ENCODE data around the gene ACER3. TPM values are rescaled to one million over a fixed set of nuclear protein-coding genes. Genes with fewer than 3 reads are reported as not detected.

ACER3 gene
- total RNA-seq, 1 experiment from 2014 or later, result 31.0 TPM

GRCh38 chr11:76990628-76991027, 129.9 kb downstream of the ACER3 start:
- intact Hi-C loops (cut with micrococcal nuclease; ENCODE audit: unreplicated experiment), result no loop called here
- H3K4me1 ChIP-seq (ENCODE audit: insufficient read depth, low read length, poor library complexity, severe bottlenecking), result no peaks in the 10 kb centered on the region
- no peaks in the 10 kb centered on the region for H3K9me3 ChIP-seq (ENCODE audit: low read depth, low read length, poor library complexity, severe bottlenecking)
- BruUV-seq (replicated peaks), result no TSS peak
- H3K4me3 ChIP-seq (ENCODE audit: low read depth, low read length, poor library complexity, severe bottlenecking), result no peak overlapping the region
- no peak overlapping the region for H3K27ac ChIP-seq (ENCODE audit: low read depth, low read length, poor library complexity, severe bottlenecking)
- TF ChIP-seq CTCF (conservative IDR thresholded peaks at IDR 0.05; ENCODE audit: low read depth, low read length), result no peak
- no peak for TF ChIP-seq EZH2 (IDR thresholded peaks at IDR 0.05; ENCODE audit: borderline replicate concordance, low read depth, low read length, poor library complexity, severe bottlenecking)
- POLR2A ChIA-PET (ENCODE audit: low non-redundant PET), result no interaction called here
- CTCF ChIA-PET, result no interaction called here
- H3K36me3 ChIP-seq (ENCODE audit: insufficient read depth, low read length, poor library complexity, severe bottlenecking), result no peaks in the 10 kb centered on the region
- H3K27me3 ChIP-seq (replicated peaks; ENCODE audit: insufficient read depth, low read depth, low read length, poor library complexity), result no peaks in the 10 kb centered on the region
- no peak for DNase-seq (ENCODE audit: low spot score)

- CTCF ChIA-PET, result no interaction called here
- no peaks in the 10 kb centered on the region for H3K27me3 ChIP-seq (replicated peaks; ENCODE audit: insufficient read depth, low read depth, low read length, poor library complexity)
- no TSS peak for BruUV-seq (replicated peaks)
- no peak for DNase-seq (ENCODE audit: low spot score)
- intact Hi-C loops (cut with micrococcal nuclease; ENCODE audit: unreplicated experiment), result no loop called here
- no peaks in the 10 kb centered on the region for H3K4me1 ChIP-seq (ENCODE audit: insufficient read depth, low read length, poor library complexity, severe bottlenecking)
- POLR2A ChIA-PET (ENCODE audit: low non-redundant PET), result no interaction called here
- no peaks in the 10 kb centered on the region for H3K36me3 ChIP-seq (ENCODE audit: insufficient read depth, low read length, poor library complexity, severe bottlenecking)
- H3K4me3 ChIP-seq (ENCODE audit: low read depth, low read length, poor library complexity, severe bottlenecking), result no peak overlapping the region
- no peaks in the 10 kb centered on the region for H3K9me3 ChIP-seq (ENCODE audit: low read depth, low read length, poor library complexity, severe bottlenecking)
- no peak overlapping the region for H3K27ac ChIP-seq (ENCODE audit: low read depth, low read length, poor library complexity, severe bottlenecking)
- TF ChIP-seq EZH2 (IDR thresholded peaks at IDR 0.05; ENCODE audit: borderline replicate concordance, low read depth, low read length, poor library complexity, severe bottlenecking) (no peak), CTCF (conservative IDR thresholded peaks at IDR 0.05; ENCODE audit: low read depth, low read length) (no peak)
Measured at GRCh38 chr11:76995081-76995576, 134.4 kb downstream of the ACER3 start.

DNA sequence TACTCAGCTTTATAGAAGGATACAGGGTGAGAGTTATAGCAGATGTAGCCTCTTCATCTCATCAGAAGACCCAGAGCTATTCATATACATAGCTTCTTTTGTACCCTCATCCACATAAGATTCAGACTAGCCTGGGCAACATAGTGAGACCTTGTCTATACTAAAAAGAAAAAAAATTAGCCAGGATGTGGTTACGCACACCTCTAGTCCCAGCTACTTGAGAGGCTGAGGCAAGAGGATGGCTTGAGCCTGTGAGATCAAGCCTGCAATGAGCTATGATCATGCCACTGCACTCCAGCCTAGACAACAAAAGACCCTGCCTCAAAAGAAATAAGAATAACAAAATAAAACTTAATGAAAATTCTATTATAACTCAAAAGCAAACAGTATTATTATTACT, 136.8 kb downstream of the ACER3 start:
- no peaks in the 10 kb centered on the region for H3K27me3 ChIP-seq (replicated peaks; ENCODE audit: insufficient read depth, low read depth, low read length, poor library complexity)
- ChIA-PET CTCF (no interaction called here), POLR2A (ENCODE audit: low non-redundant PET) (interaction anchor here (0.6 kb wide), 1 partner anchor 96 kb away, joined by 6 read pairs; no protein-coding TSS in a partner anchor)
- H3K9me3 ChIP-seq (ENCODE audit: low read depth, low read length, poor library complexity, severe bottlenecking), result no peaks in the 10 kb centered on the region
- TF ChIP-seq CTCF (conservative IDR thresholded peaks at IDR 0.05; ENCODE audit: low read depth, low read length) (no peak), EZH2 (IDR thresholded peaks at IDR 0.05; ENCODE audit: borderline replicate concordance, low read depth, low read length, poor library complexity, severe bottlenecking) (no peak)
- no peaks in the 10 kb centered on the region for H3K36me3 ChIP-seq (ENCODE audit: insufficient read depth, low read length, poor library complexity, severe bottlenecking)
- no peak overlapping the region for H3K4me3 ChIP-seq (ENCODE audit: low read depth, low read length, poor library complexity, severe bottlenecking)
- no peaks in the 10 kb centered on the region for H3K4me1 ChIP-seq (ENCODE audit: insufficient read depth, low read length, poor library complexity, severe bottlenecking)
- no peak overlapping the region for H3K27ac ChIP-seq (ENCODE audit: low read depth, low read length, poor library complexity, severe bottlenecking)
- DNase-seq (ENCODE audit: low spot score), result no peak
- BruUV-seq (replicated peaks), result no TSS peak
- intact Hi-C loops (cut with micrococcal nuclease; ENCODE audit: unreplicated experiment), result no loop called here
